Activated gamma-delta T cell treated with Interleukin-2 at 50 U/mL for 16 hours (primary cell): ENCODE measurements around the gene MYRFL.
A peak's percentile ranks its signal among the peaks of the same experiment; 100 is the strongest.
"Not testable (repeated sequence)": the region's sequence is repeated elsewhere in the genome, so short reads cannot be mapped to it uniquely, and the experiment has no call there.

ENCODE experiments used
- DNase-seq: peaks from one replicate; pipeline ENCODE4 v3.0.0-alpha.2; 2020

The MYRFL gene

GRCh38 chr12:69844416-69844815 lies 19.4 kb downstream of the MYRFL start:
- no peak for DNase-seq

- DNase-seq, result no peak
These were observed 19.8 kb downstream of the MYRFL start for GRCh38 chr12:69844836-69845235.

- no peak for DNase-seq
These were observed 21.9 kb downstream of the MYRFL start for GRCh38 chr12:69846976-69847375.

GRCh38 chr12:69851976-69852375 lies 26.9 kb downstream of the MYRFL start:
- no peak for DNase-seq

GRCh38 chr12:69853176-69853961 lies 28.3 kb downstream of the MYRFL start:
- not testable (repeated sequence) for DNase-seq

- DNase-seq, result no peak
These were observed 41.7 kb downstream of the MYRFL start for GRCh38 chr12:69866698-69867097.

- DNase-seq, result no peak
These were observed 43.7 kb downstream of the MYRFL start for GRCh38 chr12:69868695-69869094.

- no peak for DNase-seq
These were observed 47.8 kb downstream of the MYRFL start for GRCh38 chr12:69872804-69873203.

GRCh38 chr12:69873429-69873828 lies 48.4 kb downstream of the MYRFL start:
- DNase-seq, result no peak

- DNase-seq, result no peak
These were observed 49.6 kb downstream of the MYRFL start for GRCh38 chr12:69874606-69875005.

GRCh38 chr12:69875416-69875935 lies 50.4 kb downstream of the MYRFL start:
- no peak for DNase-seq

- DNase-seq, result peak; percentile 57
These were observed 54.3 kb downstream of the MYRFL start for GRCh38 chr12:69879007-69879960.

- no peak for DNase-seq
These were observed 55.5 kb downstream of the MYRFL start for GRCh38 chr12:69880571-69880970.

- DNase-seq, result no peak
These were observed 56.7 kb downstream of the MYRFL start for GRCh38 chr12:69881771-69882170.

- no peak for DNase-seq
These were observed 59.4 kb downstream of the MYRFL start for GRCh38 chr12:69884386-69884785.

GRCh38 chr12:69885658-69886057 lies 60.6 kb downstream of the MYRFL start:
- DNase-seq, result no peak

- DNase-seq, result no peak
These were observed 61.1 kb downstream of the MYRFL start for GRCh38 chr12:69886109-69886508.

- DNase-seq, result no peak
These were observed 61.7 kb downstream of the MYRFL start for GRCh38 chr12:69886715-69887114.

GRCh38 chr12:69888901-69889300 lies 63.9 kb downstream of the MYRFL start:
- DNase-seq, result no peak

GRCh38 chr12:69894800-69895383 lies 69.9 kb downstream of the MYRFL start:
- DNase-seq, result no peak

GRCh38 chr12:69896653-69897381 lies 71.8 kb downstream of the MYRFL start:
- no peak for DNase-seq

- no peak for DNase-seq
These were observed 72.7 kb downstream of the MYRFL start for GRCh38 chr12:69897744-69898143.

GRCh38 chr12:69898236-69898635 lies 73.2 kb downstream of the MYRFL start:
- DNase-seq, result no peak
